WTC11 (cell line): ENCODE results near the gene R3HCC1L. TPM values are rescaled to one million over a fixed set of nuclear protein-coding genes. Genes with fewer than 3 reads are reported as not detected.

ENCODE experiments used
- ATAC-seq: fragments of 200-7000 bp; cut with Tn5 transposase; 2 replicates; pipeline ENCODE4 v1.10.0; 2021; ENCODE audit warnings: mild to moderate bottlenecking, moderate library complexity
- CTCF ChIA-PET: fragments of 300-600 bp; sonication (Branson Sonifier 250); formaldehyde crosslinking; loops from one replicate; lab custom pipeline; 2021; ENCODE audit warnings: antibody characterized with exemption; lab: Charles Lee
- POLR2A ChIA-PET: fragments of 350-600 bp; sonication (Branson Sonifier 250); formaldehyde crosslinking; loops from one replicate; lab custom pipeline; 2021; ENCODE audit warnings: antibody characterized with exemption; lab: Charles Lee
- DNase-seq: peaks from one replicate; pipeline ENCODE4 v3.0.0; 2021; ENCODE audit warnings: low spot score
- H3K27ac Mint-ChIP-seq: 2 replicates; pipeline ENCODE4 v1.8.0; 2021; ENCODE audit warnings: mixed read lengths
- H3K27me3 Mint-ChIP-seq: 2 replicates; pipeline ENCODE4 v1.8.0; 2021; ENCODE audit warnings: low read depth, mild to moderate bottlenecking, moderate library complexity, mixed read lengths
- H3K36me3 Mint-ChIP-seq: 2 replicates; pipeline ENCODE4 v1.8.0; 2021; ENCODE audit warnings: mixed read lengths
- H3K4me1 Mint-ChIP-seq: 2 replicates; pipeline ENCODE4 v1.8.0; 2022; ENCODE audit warnings: mixed read lengths
- H3K4me3 Mint-ChIP-seq: 2 replicates; pipeline ENCODE4 v1.8.0; 2021; ENCODE audit warnings: mild to moderate bottlenecking, moderate library complexity, mixed read lengths
- H3K9me3 Mint-ChIP-seq: 2 replicates; pipeline ENCODE4 v1.8.0; 2021; ENCODE audit warnings: mixed read lengths
- EMX1 ChIP-seq: fragments of 250-450 bp; sonication (Bioruptor Pico); IDR thresholded peaks from 2 replicates; pipeline ENCODE4 v1.8.0; 2021; ENCODE audit warnings: mild to moderate bottlenecking
- FOXJ3 ChIP-seq: sonication (generic); formaldehyde crosslinking; IDR thresholded peaks from 2 replicates; pipeline ENCODE4 v1.9.0; 2021; ENCODE audit warnings: missing genetic modification reagents, mild to moderate bottlenecking, borderline replicate concordance
- GABPB1 ChIP-seq: sonication (generic); formaldehyde crosslinking; IDR thresholded peaks from 2 replicates; pipeline ENCODE4 v1.8.1; 2023; ENCODE audit warnings: mild to moderate bottlenecking, missing genetic modification reagents
- GRHL2 ChIP-seq: fragments of 250-450 bp; sonication (Bioruptor Pico); IDR thresholded peaks from 2 replicates; pipeline ENCODE4 v1.8.0; 2022; ENCODE audit warnings: mild to moderate bottlenecking, moderate library complexity; ENCODE audit not compliant: insufficient replicate concordance, severe bottlenecking
- HMGA2 ChIP-seq: fragments of 250-450 bp; sonication (Bioruptor Pico); IDR thresholded peaks from 2 replicates; pipeline ENCODE4 v1.4.0; 2021; ENCODE audit warnings: mild to moderate bottlenecking, moderate library complexity
- JAZF1 ChIP-seq: fragments of 250-450 bp; sonication (Bioruptor Pico); IDR thresholded peaks from 2 replicates; pipeline ENCODE4 v1.9.0; 2021; ENCODE audit warnings: moderate library complexity, mild to moderate bottlenecking, inconsistent platforms
- KAT7 ChIP-seq: sonication (generic); formaldehyde crosslinking; IDR thresholded peaks from 2 replicates; pipeline ENCODE4 v1.8.1; 2023; ENCODE audit warnings: missing genetic modification reagents, mild to moderate bottlenecking, borderline replicate concordance
- NR2C2 ChIP-seq: sonication (generic); formaldehyde crosslinking; IDR thresholded peaks from 2 replicates; pipeline ENCODE4 v1.8.0; 2022; ENCODE audit warnings: mild to moderate bottlenecking, missing genetic modification reagents
- RORB ChIP-seq: fragments of 250-450 bp; sonication (Bioruptor Pico); IDR thresholded peaks from 2 replicates; pipeline ENCODE4 v1.9.0; 2021; ENCODE audit warnings: mild to moderate bottlenecking
- SMAD3 ChIP-seq: sonication (generic); formaldehyde crosslinking; IDR thresholded peaks from 2 replicates; pipeline ENCODE4 v1.8.0; 2022; ENCODE audit warnings: missing genetic modification reagents, mild to moderate bottlenecking, borderline replicate concordance
- SP1 ChIP-seq: sonication (generic); formaldehyde crosslinking; conservative IDR thresholded peaks from 2 replicates; pipeline ENCODE4 v1.8.1; 2022; ENCODE audit warnings: missing genetic modification reagents
- TCF7 ChIP-seq: sonication (generic); formaldehyde crosslinking; IDR thresholded peaks from 2 replicates; pipeline ENCODE4 v1.8.0; 2022; ENCODE audit warnings: mild to moderate bottlenecking, low read depth, missing genetic modification reagents, moderate library complexity
- ZNF138 ChIP-seq: sonication (generic); formaldehyde crosslinking; conservative IDR thresholded peaks from 2 replicates; pipeline ENCODE4 v1.8.1; 2022; ENCODE audit warnings: mild to moderate bottlenecking, moderate library complexity, missing genetic modification reagents
- ZNF263 ChIP-seq: sonication (generic); formaldehyde crosslinking; IDR thresholded peaks from 2 replicates; pipeline ENCODE4 v1.8.1; 2022; ENCODE audit warnings: low read depth, mild to moderate bottlenecking, moderate library complexity, missing genetic modification reagents
- ZNF396 ChIP-seq: fragments of 250-450 bp; sonication (Bioruptor Pico); IDR thresholded peaks from 2 replicates; pipeline ENCODE4 v1.8.0; 2021; ENCODE audit warnings: mild to moderate bottlenecking, moderate library complexity, borderline replicate concordance
- ZNF671 ChIP-seq: fragments of 250-450 bp; sonication (Bioruptor Pico); IDR thresholded peaks from 2 replicates; pipeline ENCODE4 v1.8.0; 2021; ENCODE audit warnings: mild to moderate bottlenecking
- total RNA-seq: library from RNA; stranded (reverse); gene quantifications from 3 replicates; pipeline ENCODE4 v1.2.3, GENCODE V29; 2021
- TF ChIP-seq, protein P1 (sequence below): sonication (generic); formaldehyde crosslinking; conservative IDR thresholded peaks from 2 replicates; pipeline ENCODE4 v1.8.1; 2022; ENCODE audit warnings: mild to moderate bottlenecking, missing genetic modification reagents
- TF ChIP-seq, protein P2 (sequence below): fragments of 250-450 bp; sonication (Bioruptor Pico); IDR thresholded peaks from 2 replicates; pipeline ENCODE4 v1.8.0; 2021; ENCODE audit warnings: mild to moderate bottlenecking
- TF ChIP-seq, protein P3 (sequence below): sonication (generic); formaldehyde crosslinking; IDR thresholded peaks from 2 replicates; pipeline ENCODE4 v1.8.0; 2022; ENCODE audit warnings: mild to moderate bottlenecking, missing genetic modification reagents
- TF ChIP-seq, protein P4 (sequence below): fragments of 250-450 bp; sonication (Bioruptor Pico); IDR thresholded peaks from 2 replicates; pipeline ENCODE4 v2.1.2; 2022; ENCODE audit warnings: mild to moderate bottlenecking, moderate library complexity
- TF ChIP-seq, protein P5 (sequence below): sonication (generic); formaldehyde crosslinking; IDR thresholded peaks from 2 replicates; pipeline ENCODE4 v1.8.1; 2022; ENCODE audit warnings: missing genetic modification reagents, borderline replicate concordance
- TF ChIP-seq, protein P6 (sequence below): sonication (generic); formaldehyde crosslinking; IDR thresholded peaks from 2 replicates; pipeline ENCODE4 v1.8.0; 2022; ENCODE audit warnings: mild to moderate bottlenecking, missing genetic modification reagents
- TF ChIP-seq, protein P7 (sequence below): fragments of 250-450 bp; sonication (Bioruptor Pico); IDR thresholded peaks from 2 replicates; pipeline ENCODE4 v1.9.0; 2021; ENCODE audit warnings: mild to moderate bottlenecking, borderline replicate concordance
- TF ChIP-seq, protein P8 (sequence below): sonication (generic); formaldehyde crosslinking; IDR thresholded peaks from 2 replicates; pipeline ENCODE4 v1.8.1; 2022; ENCODE audit warnings: mild to moderate bottlenecking, moderate library complexity, missing genetic modification reagents

R3HCC1L gene
- total RNA-seq, 1 experiment from 2014 or later = 14.7 TPM

DNA sequence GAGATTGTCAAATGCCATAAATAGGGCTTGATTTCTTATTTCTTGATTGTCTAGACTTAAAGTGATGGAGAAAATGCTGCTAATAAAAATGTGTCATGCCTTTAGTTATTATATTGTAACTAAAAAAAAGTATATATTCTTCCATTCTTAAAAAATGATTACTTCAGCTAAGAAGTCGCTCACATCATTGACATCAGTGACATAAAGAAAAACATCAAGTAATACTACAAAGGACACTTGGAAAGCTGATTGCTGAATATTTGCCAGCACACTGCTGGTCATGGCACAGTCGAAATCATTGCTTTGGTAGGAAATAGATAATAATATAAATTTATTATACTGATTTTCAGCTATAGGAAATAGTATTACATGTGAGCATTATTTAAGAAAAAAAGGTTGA is 70.9 kb downstream of the R3HCC1L start:
- ChIA-PET CTCF (interaction anchor here (0.6 to 1.8 kb wide), 3 partner anchors 33 to 104 kb away, joined by 3 to 8 read pairs (median 4); no protein-coding TSS in a partner anchor), POLR2A (no interaction called here)
- H3K4me3 Mint-ChIP-seq = no peak overlapping the region
- no peak overlapping the region for H3K27ac Mint-ChIP-seq
- no peak for ATAC-seq
- peaks cover 15% of the 10 kb centered on the region for H3K36me3 Mint-ChIP-seq
- no peaks in the 10 kb centered on the region for H3K9me3 Mint-ChIP-seq
- H3K27me3 Mint-ChIP-seq = no peaks in the 10 kb centered on the region
- no peaks in the 10 kb centered on the region for H3K4me1 Mint-ChIP-seq
- TF ChIP-seq RORB (CRISPR knock-in tag) (no peak), NR2C2 (no peak), FOXJ3 (CRISPR knock-in tag) (no peak), ZNF263 (CRISPR knock-in tag) (no peak), JAZF1 (CRISPR knock-in tag) (no peak), KAT7 (CRISPR knock-in tag) (no peak), TCF7 (no peak), EMX1 (CRISPR knock-in tag) (no peak), HMGA2 (no peak), GABPB1 (CRISPR knock-in tag) (no peak), ZNF138 (CRISPR knock-in tag) (no peak), ZNF671 (CRISPR knock-in tag) (no peak)
- TF ChIP-seq, protein P1, sequence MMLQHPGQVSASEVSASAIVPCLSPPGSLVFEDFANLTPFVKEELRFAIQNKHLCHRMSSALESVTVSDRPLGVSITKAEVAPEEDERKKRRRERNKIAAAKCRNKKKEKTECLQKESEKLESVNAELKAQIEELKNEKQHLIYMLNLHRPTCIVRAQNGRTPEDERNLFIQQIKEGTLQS (CRISPR knock-in tag) = no peak
- TF ChIP-seq, protein P2, sequence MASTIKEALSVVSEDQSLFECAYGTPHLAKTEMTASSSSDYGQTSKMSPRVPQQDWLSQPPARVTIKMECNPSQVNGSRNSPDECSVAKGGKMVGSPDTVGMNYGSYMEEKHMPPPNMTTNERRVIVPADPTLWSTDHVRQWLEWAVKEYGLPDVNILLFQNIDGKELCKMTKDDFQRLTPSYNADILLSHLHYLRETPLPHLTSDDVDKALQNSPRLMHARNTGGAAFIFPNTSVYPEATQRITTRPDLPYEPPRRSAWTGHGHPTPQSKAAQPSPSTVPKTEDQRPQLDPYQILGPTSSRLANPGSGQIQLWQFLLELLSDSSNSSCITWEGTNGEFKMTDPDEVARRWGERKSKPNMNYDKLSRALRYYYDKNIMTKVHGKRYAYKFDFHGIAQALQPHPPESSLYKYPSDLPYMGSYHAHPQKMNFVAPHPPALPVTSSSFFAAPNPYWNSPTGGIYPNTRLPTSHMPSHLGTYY (CRISPR knock-in tag) = no peak
- TF ChIP-seq, protein P3, sequence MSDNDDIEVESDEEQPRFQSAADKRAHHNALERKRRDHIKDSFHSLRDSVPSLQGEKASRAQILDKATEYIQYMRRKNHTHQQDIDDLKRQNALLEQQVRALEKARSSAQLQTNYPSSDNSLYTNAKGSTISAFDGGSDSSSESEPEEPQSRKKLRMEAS (CRISPR knock-in tag) = no peak
- TF ChIP-seq, protein P4, sequence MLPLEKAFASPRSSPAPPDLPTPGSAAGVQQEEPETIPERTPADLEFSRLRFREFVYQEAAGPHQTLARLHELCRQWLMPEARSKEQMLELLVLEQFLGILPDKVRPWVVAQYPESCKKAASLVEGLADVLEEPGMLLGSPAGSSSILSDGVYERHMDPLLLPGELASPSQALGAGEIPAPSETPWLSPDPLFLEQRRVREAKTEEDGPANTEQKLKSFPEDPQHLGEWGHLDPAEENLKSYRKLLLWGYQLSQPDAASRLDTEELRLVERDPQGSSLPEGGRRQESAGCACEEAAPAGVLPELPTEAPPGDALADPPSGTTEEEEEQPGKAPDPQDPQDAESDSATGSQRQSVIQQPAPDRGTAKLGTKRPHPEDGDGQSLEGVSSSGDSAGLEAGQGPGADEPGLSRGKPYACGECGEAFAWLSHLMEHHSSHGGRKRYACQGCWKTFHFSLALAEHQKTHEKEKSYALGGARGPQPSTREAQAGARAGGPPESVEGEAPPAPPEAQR (CRISPR knock-in tag) = no peak
- TF ChIP-seq, protein P5, sequence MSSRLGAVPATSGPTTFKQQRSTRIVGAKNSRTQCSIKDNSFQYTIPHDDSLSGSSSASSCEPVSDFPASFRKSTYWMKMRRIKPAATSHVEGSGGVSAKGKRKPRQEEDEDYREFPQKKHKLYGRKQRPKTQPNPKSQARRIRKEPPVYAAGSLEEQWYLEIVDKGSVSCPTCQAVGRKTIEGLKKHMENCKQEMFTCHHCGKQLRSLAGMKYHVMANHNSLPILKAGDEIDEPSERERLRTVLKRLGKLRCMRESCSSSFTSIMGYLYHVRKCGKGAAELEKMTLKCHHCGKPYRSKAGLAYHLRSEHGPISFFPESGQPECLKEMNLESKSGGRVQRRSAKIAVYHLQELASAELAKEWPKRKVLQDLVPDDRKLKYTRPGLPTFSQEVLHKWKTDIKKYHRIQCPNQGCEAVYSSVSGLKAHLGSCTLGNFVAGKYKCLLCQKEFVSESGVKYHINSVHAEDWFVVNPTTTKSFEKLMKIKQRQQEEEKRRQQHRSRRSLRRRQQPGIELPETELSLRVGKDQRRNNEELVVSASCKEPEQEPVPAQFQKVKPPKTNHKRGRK (CRISPR knock-in tag) = no peak
- TF ChIP-seq, protein P6, sequence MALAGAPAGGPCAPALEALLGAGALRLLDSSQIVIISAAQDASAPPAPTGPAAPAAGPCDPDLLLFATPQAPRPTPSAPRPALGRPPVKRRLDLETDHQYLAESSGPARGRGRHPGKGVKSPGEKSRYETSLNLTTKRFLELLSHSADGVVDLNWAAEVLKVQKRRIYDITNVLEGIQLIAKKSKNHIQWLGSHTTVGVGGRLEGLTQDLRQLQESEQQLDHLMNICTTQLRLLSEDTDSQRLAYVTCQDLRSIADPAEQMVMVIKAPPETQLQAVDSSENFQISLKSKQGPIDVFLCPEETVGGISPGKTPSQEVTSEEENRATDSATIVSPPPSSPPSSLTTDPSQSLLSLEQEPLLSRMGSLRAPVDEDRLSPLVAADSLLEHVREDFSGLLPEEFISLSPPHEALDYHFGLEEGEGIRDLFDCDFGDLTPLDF = no peak
- TF ChIP-seq, all 79 proteins: peak for 0
- DNase-seq = no peak

DNA sequence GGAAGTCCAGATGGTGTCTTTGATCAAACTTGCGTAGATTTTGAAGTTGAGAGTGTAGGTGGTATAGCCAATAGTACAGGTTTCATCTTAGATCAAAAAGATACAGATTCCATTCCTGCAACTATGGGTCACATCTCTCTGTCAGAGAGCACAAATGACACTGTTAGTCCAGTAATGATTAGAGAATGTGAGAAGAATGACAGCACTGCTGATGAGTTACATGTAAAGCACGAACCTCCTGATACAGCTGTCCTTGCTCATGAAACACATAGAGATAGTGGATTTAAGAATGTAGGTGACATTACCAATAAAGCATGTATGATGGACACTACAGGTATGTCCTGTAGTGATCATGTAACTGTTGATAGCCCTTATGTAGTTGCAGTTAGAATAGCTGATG is 74.5 kb downstream of the R3HCC1L start:
- ATAC-seq (no peak), DNase-seq (no peak)
- peaks cover 15% of the 10 kb centered on the region for H3K36me3 Mint-ChIP-seq
- no peak overlapping the region for H3K27ac Mint-ChIP-seq
- POLR2A ChIA-PET = no interaction called here
- no peak overlapping the region for H3K4me3 Mint-ChIP-seq
- H3K27me3 Mint-ChIP-seq = no peaks in the 10 kb centered on the region
- peaks cover 4% of the 10 kb centered on the region; the same call in 1 of the 2 replicates for H3K4me1 Mint-ChIP-seq
- CTCF ChIA-PET = no interaction called here
- no peaks in the 10 kb centered on the region for H3K9me3 Mint-ChIP-seq
- TF ChIP-seq ZNF396 (CRISPR knock-in tag) (no peak), GRHL2 (no peak), SMAD3 (CRISPR knock-in tag) (no peak), SP1 (CRISPR knock-in tag) (no peak)
- TF ChIP-seq, protein P7, sequence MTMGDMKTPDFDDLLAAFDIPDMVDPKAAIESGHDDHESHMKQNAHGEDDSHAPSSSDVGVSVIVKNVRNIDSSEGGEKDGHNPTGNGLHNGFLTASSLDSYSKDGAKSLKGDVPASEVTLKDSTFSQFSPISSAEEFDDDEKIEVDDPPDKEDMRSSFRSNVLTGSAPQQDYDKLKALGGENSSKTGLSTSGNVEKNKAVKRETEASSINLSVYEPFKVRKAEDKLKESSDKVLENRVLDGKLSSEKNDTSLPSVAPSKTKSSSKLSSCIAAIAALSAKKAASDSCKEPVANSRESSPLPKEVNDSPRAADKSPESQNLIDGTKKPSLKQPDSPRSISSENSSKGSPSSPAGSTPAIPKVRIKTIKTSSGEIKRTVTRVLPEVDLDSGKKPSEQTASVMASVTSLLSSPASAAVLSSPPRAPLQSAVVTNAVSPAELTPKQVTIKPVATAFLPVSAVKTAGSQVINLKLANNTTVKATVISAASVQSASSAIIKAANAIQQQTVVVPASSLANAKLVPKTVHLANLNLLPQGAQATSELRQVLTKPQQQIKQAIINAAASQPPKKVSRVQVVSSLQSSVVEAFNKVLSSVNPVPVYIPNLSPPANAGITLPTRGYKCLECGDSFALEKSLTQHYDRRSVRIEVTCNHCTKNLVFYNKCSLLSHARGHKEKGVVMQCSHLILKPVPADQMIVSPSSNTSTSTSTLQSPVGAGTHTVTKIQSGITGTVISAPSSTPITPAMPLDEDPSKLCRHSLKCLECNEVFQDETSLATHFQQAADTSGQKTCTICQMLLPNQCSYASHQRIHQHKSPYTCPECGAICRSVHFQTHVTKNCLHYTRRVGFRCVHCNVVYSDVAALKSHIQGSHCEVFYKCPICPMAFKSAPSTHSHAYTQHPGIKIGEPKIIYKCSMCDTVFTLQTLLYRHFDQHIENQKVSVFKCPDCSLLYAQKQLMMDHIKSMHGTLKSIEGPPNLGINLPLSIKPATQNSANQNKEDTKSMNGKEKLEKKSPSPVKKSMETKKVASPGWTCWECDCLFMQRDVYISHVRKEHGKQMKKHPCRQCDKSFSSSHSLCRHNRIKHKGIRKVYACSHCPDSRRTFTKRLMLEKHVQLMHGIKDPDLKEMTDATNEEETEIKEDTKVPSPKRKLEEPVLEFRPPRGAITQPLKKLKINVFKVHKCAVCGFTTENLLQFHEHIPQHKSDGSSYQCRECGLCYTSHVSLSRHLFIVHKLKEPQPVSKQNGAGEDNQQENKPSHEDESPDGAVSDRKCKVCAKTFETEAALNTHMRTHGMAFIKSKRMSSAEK = no peak
- TF ChIP-seq, protein P5 (CRISPR knock-in tag) = no peak
- TF ChIP-seq, protein P8, sequence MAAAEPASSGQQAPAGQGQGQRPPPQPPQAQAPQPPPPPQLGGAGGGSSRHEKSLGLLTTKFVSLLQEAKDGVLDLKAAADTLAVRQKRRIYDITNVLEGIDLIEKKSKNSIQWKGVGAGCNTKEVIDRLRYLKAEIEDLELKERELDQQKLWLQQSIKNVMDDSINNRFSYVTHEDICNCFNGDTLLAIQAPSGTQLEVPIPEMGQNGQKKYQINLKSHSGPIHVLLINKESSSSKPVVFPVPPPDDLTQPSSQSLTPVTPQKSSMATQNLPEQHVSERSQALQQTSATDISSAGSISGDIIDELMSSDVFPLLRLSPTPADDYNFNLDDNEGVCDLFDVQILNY (CRISPR knock-in tag) = no peak
